PFSK-1 (cell line): ENCODE data around the gene IER2.

ENCODE experiments used
- FOXP2 ChIP-seq: optimal IDR thresholded peaks from 2 replicates; pipeline ENCODE3; 2011; ENCODE audit warnings: borderline replicate concordance, control low read depth, inconsistent platforms; ENCODE audit not compliant: insufficient read depth; ENCODE audit errors: extremely low read length, extremely low read depth
- POLR2AphosphoS5 ChIP-seq: IDR thresholded peaks from 2 replicates; pipeline ENCODE4 v1.6.1; 2012; ENCODE audit warnings: low read depth, mild to moderate bottlenecking, control low read depth, low read length, moderate library complexity
- SIN3A ChIP-seq: IDR thresholded peaks from 2 replicates; pipeline ENCODE4 v1.6.1; 2012; ENCODE audit warnings: mild to moderate bottlenecking, low read length, moderate library complexity, borderline replicate concordance; ENCODE audit not compliant: insufficient read depth
- TAF1 ChIP-seq: IDR thresholded peaks from 2 replicates; pipeline ENCODE4 v1.6.1; 2012; ENCODE audit warnings: low read length, control low read depth, borderline replicate concordance; ENCODE audit not compliant: insufficient read depth
- TF ChIP-seq, protein P1 (sequence below), 2 experiments: IDR thresholded peaks; 2 replicates each; pipeline versions ENCODE4 v1.6.1 to v1.8.0; 2011 to 2012; ENCODE audit warnings: low read depth in 2 of 2, low read length in 2 of 2, control low read depth in 1 of 2, inconsistent platforms in 1 of 2, mild to moderate bottlenecking in 1 of 2, moderate library complexity in 1 of 2; ENCODE audit not compliant: insufficient read depth in 1 of 2

The IER2 gene

DNA sequence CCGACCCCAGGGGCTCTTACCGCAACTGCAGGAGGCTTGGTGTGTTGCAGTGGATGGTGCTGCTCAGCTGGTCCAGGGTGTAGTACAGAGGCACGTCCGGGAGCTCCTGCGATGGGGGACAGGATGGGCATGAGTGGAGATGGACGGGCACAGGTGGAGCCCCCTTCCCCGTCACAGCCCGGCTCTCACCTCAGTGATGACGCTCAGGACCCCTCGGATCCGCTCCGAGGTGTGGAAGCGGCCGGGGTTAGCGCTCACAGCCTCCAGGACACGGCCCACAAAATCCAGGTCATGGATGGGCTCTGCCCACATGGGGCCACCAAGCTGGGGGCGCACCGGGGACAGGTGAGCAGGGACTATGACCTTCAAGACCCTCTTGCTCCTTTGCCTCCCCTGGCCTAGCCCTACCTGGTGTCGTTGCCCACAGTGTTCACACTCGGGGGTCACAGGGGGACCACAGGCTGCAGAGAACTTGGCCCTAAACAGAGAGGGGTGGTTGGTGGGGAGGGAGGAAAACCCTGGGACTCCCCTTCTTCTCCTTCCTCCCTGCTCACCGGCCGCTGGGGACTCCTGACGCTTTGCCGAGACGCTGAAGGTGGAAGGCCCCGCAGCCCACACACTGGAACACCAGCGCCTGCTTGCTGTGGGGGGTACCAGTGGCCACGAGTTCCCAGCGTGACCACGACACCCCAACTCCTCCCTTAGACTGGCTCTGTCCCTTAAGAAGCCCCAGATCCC is 40.7 kb upstream of the IER2 start:
- no peak for TF ChIP-seq POLR2AphosphoS5
- TF ChIP-seq, protein P1, sequence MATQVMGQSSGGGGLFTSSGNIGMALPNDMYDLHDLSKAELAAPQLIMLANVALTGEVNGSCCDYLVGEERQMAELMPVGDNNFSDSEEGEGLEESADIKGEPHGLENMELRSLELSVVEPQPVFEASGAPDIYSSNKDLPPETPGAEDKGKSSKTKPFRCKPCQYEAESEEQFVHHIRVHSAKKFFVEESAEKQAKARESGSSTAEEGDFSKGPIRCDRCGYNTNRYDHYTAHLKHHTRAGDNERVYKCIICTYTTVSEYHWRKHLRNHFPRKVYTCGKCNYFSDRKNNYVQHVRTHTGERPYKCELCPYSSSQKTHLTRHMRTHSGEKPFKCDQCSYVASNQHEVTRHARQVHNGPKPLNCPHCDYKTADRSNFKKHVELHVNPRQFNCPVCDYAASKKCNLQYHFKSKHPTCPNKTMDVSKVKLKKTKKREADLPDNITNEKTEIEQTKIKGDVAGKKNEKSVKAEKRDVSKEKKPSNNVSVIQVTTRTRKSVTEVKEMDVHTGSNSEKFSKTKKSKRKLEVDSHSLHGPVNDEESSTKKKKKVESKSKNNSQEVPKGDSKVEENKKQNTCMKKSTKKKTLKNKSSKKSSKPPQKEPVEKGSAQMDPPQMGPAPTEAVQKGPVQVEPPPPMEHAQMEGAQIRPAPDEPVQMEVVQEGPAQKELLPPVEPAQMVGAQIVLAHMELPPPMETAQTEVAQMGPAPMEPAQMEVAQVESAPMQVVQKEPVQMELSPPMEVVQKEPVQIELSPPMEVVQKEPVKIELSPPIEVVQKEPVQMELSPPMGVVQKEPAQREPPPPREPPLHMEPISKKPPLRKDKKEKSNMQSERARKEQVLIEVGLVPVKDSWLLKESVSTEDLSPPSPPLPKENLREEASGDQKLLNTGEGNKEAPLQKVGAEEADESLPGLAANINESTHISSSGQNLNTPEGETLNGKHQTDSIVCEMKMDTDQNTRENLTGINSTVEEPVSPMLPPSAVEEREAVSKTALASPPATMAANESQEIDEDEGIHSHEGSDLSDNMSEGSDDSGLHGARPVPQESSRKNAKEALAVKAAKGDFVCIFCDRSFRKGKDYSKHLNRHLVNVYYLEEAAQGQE (IDR thresholded peaks at IDR 0.05; ENCODE audit: insufficient read depth in 1 of 2, low read depth in 2 of 2, low read length in 2 of 2), result no peak
- TF ChIP-seq FOXP2, result no peak
- TF ChIP-seq SIN3A, result no peak
- no peak for TF ChIP-seq TAF1

DNA sequence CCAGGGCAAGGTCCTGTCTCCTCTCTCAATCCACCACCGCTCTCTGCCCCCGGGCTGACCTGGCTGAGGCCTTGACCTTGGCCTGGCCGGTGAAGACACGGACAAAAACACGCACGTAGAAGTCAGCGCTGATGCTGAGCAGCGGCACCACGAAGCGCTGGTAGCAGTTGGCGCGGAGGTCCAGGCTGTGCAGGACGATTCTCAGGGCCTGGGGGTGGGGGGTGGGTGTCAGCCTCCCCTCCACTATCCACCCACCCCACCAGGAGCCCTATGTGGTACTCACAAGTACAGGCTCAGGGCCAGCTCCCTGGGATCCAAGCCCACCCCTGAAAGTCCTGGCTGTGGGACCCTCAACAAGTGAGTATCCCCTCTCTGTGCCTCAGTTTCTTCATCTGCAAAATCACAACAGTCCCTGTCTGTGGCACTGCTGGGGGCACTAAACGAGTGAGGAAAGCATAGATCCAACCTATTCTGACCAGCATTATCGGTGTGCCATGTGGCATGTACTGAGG is 40.1 kb upstream of the IER2 start:
- no peak for TF ChIP-seq TAF1

DNA sequence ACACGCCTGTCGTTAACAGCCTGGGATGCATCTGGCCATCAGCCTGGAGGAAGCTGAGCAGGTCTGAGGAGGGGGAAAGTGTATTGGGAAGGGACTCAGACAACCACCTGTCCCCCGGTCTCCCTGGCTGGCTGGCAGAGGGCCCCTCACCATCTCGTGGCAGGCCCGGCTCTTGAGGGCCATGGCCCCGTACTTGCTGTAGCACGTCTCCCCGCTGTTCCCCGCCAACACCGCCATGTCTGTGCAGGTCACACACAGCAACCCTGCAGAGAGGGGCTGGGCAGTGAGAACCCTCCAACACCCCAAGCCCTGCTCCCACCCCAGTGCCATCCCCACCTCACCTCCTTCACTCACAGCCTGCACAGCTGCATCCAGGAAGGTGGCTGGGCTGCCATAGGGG is 37.7 kb upstream of the IER2 start:
- TF ChIP-seq, protein P1 (IDR thresholded peaks at IDR 0.05; ENCODE audit: insufficient read depth in 1 of 2, low read depth in 2 of 2, low read length in 2 of 2), result no peak
- no peak for TF ChIP-seq SIN3A
- no peak for TF ChIP-seq FOXP2
- TF ChIP-seq TAF1, result no peak
- no peak for TF ChIP-seq POLR2AphosphoS5

GRCh38 chr19:13115936-13116281 is 34.3 kb upstream of the IER2 start:
- no peak for TF ChIP-seq TAF1

DNA sequence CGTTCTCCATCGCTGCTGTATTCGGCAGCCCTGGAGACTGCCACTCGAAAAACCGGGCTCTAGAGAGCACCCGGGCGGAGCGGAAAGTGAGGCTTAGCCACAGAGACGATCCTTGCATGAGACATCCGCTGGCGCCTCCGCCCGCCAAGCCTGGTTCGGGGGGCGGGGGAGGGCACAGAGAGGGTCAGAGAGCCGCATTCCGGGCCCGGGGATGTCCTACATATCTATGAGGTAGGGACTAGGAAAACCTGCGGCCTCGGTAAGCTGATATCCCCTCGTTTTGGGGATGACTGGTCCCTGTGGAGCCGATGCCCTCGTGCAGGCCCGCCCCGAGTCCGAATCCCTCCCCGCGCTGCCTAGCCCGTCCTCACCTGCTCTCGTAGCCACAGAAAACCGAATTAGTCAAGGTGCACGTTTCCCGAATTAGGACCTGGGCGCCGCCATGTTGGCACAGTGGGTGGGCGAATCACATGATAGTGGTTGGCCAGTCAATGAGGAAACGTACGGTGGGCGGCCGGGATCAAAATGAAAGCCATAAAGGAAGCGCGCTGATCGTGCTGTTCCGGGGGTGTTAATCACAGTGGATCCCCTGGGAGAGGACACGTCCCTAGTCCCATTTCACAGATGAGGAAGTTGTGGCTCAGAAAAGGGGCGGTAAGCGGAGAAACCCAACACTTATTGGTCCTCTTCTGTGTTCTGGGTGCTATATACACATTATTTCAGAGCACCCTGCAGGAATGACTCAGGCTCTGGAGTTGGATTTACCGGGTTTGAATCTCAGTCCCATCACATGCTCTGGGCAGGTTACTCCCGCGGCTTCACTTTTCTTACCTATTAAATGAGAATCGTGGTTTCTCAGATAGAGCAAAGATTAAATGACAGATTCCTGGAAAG is 33.7 kb upstream of the IER2 start, which contains the start of gene TRMT1:
TSS of gene TRMT1 (minus strand) at position 459 of the 894 bp plus-strand sequence. CDS start at position 118, 341 bp downstream.
- TF ChIP-seq POLR2AphosphoS5 (peak; percentile 46; the same call in 1 of the 2 replicates), SIN3A (peak; percentile 96; the same call in 1 of the 2 replicates), FOXP2 (peak; percentile 9), TAF1 (peak; percentile 69; the same call in 1 of the 2 replicates)
- TF ChIP-seq, protein P1 (IDR thresholded peaks at IDR 0.05; ENCODE audit: insufficient read depth in 1 of 2, low read depth in 2 of 2, low read length in 2 of 2), result 0 out of 4 replicates have a peak, but pooled peaks of 1 of the 2 experiments have one; percentile 23

DNA sequence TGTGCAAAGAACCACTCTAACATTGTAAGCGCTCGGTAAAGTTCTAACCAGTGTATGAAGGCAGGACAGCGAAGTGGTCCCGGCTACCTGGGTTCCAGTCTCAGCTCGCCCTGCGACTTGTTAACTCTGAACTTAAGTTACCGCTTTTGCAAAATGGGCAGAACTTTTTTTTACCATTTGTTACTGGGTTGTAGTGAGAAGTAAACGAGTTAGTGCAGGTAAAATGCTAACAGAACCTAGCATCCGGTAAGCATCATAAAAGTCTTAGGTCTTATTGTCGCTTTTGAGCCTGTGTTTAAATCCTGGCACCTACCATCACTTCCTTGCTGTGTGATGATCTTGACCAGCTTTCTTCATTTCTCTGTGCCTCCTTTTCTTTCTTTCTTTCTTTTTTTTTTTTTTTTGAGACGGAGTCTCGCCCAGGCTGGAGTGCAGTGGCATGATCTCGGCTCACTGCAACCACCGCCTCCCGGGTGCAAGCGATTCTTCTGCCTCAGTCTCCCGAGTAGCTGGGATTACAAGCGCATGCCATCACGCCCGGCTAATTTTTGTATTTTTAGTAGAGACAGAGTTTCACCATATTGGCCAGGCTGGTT is 32.9 kb upstream of the IER2 start:
- no peak for TF ChIP-seq SIN3A
- TF ChIP-seq, protein P1 (IDR thresholded peaks at IDR 0.05; ENCODE audit: insufficient read depth in 1 of 2, low read depth in 2 of 2, low read length in 2 of 2), result no peak
- no peak for TF ChIP-seq TAF1
- no peak for TF ChIP-seq POLR2AphosphoS5
- TF ChIP-seq FOXP2, result no peak
